NCI-H2029 (cell line): ENCODE measurements around the gene KIF3A.

Experiments used
- DNase-seq: peaks from one replicate; lab custom pipeline; 2025; lab: John Stamatoyannopoulos, UW

The KIF3A gene

DNA sequence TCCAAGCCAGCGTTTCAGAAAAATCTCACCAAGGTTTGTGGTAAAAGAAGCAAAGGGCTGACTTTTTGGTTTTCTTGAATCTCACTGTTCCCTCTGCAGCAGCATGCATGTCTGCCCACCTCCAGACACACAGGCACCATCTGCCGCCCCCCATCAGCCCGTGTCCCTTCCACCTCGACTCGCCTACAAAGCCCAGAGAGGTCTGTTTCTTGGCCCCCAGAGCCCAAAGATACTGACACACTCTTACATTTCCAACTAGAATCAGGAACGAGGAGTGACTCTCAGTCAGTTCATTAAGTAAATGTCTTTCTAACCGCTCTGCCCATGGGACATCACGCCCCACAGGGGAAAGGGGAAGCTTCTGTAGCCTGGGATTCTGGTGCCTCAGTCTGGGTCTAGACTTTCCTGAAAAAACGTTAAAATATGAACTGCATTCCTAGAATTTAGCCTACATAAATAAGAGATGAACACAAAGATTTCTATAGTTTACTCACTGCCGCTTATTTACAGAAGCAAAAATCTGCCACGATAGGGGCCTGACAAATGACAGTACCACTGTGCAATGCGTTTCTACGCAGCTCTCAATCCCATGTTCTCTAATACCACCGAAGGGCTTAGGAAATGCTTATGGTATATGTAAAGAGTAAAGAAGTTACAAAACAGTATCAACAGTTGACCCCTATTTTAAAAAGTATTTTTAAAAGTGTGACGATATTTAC is 59.5 kb downstream of the KIF3A start:
- no peak for DNase-seq

DNA sequence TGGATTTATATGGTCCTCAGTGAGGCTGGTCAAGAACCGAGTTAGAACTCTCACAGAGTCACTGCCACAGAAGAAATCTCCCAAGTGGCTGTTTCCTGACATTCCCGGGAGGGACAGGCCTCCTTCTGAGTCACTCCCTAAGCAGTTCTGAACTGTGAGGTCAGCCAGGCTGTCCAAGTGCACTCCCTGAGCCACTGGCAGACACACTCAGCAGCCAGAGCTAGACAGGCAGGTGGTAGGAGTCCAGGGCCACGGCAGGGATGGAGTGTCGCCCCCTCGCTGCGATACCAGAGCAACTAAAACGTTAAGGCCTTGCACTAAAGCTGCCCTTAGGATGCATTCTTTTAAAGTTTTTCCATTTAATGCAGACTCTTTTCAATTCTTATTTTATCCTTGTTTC is 60.2 kb downstream of the KIF3A start:
- DNase-seq, result no peak

DNA sequence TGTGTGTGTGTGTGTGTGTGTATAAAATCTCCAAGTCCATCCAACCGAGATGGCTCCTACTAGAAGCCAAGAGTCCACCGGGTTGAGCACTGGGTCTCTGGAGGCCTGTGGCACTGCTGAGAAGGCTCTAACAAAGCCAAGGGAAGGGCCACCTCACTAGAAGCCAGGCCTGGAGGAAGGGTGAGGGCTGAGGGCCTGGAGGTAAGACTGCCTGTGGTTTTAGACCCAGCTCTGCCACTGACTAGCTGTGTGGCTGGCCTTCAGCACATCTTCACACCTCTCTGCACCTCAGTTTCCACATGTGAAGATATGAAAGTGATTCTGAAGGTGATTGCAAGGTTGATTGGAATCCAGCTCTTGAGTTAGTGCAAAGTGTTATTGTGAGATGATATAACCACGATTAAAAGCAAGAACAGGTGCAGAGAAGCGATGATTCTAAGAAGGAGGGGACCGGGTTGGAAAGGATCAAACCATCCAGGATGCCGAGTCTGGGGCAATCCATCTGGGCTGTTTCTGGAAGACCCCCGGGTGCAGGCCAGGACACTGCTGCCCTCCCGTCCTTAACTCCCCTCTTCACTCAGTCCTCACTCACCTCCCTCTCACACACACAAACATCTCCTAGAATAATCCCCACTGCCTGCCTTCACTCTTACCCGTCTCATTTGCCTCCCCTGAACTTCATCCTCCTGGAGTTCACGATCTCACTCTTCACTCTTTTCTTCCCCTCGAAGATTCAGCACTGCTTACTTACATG is 61.2 kb downstream of the KIF3A start:
- DNase-seq, result no peak

DNA sequence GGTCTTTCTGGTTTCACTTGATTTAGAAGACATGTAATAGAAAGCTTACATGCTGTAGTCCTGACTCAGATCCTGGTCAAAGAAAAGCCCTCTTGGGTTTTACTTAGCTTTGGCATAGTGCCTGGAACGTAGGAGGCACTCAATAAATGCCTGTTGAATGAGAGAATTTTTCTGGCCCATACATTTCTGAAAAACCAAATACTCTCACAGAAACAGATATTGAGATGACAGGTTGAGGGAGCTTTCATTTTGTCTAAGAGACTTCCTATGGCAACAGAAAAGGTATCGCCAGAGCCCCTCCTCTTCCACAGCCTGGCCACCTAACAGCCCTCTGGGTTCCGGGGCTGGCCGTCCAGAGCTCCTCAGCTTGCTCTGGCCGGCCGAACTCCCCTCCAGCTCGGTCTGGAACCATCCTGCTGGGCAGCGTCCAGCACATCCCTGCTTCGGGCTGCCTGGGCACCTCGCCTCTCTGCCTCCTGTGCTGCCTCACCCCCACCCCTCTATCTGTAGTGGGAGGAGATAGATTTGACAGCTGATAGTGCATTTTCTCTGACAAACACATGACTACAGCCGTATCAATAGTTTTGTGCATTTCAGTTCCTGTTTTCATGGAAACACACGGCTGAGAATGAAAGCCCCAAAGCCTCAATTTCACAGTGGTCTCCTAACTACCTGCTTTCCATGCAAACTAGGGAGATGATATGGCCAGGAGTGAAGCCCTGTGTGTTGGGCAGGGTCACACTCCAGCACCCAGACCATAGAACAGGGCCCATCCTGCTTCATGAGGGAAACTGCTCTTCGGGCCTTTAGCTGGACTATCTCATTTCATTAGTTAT is 62.5 kb downstream of the KIF3A start:
- DNase-seq, result no peak

DNA sequence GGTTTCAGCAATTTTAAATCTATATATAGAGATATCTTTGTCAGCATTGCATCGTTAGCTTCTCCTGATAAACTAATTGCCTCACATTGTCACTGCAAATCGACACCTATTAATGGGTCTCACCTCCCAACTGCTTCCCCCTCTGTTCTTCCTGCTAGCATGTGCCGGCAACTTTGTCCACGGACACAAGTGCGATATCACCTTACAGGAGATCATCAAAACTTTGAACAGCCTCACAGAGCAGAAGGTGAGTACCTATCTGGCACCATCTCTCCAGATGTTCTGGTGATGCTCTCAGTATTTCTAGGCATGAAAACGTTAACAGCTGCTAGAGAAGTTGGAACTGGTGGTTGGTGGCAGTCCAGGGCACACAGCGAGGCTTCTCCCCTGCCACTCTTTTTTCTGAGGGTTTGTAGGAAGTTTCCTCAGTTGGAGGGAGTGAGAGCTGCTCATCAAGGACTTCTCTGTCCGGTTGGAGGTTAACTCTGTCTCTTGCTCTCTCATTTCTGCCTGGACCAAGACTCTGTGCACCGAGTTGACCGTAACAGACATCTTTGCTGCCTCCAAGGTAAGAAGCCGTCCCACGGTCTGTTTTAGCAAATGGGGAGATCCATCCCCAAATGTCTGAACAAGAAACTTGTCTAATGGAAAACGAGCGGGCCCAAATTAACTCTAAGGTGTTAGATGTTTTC is 63.3 kb downstream of the KIF3A start, which contains the start of gene IL4:
TSS of gene IL4 (plus strand) at position 51 of the 692 bp plus-strand sequence. CDS start at position 113, 62 bp downstream.
- DNase-seq, result no peak

DNA sequence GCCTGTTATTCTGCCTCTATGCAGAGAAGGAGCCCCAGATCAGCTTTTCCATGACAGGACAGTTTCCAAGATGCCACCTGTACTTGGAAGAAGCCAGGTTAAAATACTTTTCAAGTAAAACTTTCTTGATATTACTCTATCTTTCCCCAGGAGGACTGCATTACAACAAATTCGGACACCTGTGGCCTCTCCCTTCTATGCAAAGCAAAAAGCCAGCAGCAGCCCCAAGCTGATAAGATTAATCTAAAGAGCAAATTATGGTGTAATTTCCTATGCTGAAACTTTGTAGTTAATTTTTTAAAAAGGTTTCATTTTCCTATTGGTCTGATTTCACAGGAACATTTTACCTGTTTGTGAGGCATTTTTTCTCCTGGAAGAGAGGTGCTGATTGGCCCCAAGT is 63.9 kb downstream of the KIF3A start:
- DNase-seq, result no peak

DNA sequence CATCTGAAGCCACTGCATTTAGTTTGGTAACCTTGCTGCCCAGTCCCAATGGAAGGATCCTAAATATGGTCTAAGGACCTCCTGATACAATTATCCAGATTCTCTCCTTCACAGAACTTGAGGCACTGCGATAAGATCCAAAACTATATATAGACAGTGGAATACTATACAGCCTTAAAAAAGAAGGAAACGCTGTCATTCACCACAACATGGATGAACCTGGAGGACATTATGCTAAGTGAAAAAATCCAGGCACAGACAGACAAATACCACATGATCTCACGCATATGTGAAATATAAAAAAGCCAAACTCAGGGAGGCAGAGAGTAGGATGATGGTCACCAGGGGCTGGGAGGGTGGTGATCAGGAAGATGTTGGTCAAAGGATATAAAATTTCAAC is 66.3 kb downstream of the KIF3A start:
- no peak for DNase-seq

DNA sequence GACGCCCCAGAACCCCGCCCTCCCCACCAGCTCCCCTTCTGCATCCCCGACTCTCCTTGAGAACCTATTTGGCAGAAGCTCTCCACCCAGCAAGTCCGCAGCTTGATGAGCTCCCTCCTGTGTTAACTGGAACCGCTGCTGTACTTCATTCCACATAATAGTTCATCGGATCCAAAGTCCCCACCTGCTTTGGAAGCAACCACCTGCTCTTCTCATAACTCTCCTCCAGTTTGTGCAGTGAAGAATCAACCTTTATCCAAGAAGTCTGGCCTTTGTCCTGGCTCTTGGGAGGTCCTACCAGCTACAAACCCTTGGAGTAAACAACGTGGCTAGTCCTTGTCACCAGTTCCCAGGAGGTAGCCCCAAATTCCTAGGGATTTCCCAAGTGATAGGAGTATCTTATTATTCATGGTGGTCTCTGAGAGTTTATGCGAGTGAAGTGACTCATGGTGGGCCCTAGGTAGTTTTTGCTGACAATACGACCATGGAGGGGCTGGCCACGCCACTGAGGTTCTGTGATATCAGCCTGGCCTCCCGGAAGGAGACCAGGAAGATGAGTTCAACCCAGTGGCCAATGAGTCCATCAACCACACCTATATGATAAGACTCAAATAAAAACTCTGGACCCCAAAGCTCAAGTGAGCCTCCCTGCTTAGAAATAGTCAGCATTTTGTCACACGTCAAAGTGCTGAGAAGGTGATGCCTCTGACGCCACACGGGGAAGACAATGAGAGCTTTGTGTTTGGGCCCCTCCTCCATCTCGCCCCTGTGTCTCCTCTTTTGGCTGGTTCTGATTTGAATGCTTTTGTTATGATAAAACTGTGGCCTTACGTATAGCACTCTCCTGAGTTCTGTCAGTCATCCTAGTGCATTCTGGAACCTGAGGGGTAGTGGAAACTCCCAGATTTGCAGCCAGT is 67.1 kb downstream of the KIF3A start:
- DNase-seq, result no peak

DNA sequence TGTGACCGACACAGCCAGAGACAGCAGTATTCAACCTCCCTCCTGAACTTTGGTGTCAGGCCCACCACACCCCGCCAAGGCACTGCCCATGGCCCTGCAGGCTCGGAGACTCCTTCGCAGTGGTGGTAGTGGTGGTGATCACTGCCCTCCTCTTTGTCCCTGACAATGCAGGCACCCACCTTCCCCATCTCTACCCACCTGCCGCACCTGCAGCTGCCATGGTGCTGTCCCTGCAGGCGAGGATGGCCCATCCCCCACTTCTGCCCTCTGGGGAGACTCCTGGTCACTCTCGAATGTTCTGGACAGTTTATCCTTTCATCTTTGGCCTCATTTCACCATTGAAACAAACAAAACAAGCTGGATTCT is 67.9 kb downstream of the KIF3A start:
- no peak for DNase-seq

DNA sequence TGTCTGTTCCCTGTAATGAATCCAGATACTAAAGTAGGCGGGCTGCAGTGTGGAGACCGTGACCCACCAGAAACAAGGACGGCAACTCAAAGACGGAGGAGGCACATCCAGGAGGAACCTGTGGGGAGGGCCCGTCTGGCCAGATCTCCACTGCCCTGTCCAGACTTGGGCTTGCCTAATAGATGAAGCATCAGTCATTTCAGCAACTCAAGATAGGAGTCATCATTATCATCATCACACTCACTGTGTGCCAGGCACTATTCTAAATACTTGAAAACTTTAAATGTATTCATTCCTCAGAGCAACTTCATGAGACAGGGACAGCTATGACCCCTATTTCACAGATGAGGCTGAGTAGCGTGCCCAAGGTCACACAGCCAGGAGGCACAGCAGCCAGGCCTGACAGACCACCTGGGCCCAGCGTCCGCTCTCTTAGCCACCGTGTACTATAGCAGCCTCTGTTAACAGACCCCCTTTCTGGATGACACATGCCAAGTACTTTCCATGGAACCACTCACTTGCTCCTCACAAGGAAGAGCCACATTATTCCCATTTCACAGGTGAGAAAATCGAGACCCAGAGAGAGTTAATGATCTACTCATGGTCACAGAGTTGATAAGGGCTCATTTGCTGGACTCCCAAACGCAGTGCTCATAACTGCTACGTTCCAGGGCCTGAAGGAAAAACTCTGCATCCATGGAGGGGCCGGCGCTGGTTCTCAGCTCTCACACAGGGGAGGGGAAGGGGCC is 68.5 kb downstream of the KIF3A start:
- no peak for DNase-seq

DNA sequence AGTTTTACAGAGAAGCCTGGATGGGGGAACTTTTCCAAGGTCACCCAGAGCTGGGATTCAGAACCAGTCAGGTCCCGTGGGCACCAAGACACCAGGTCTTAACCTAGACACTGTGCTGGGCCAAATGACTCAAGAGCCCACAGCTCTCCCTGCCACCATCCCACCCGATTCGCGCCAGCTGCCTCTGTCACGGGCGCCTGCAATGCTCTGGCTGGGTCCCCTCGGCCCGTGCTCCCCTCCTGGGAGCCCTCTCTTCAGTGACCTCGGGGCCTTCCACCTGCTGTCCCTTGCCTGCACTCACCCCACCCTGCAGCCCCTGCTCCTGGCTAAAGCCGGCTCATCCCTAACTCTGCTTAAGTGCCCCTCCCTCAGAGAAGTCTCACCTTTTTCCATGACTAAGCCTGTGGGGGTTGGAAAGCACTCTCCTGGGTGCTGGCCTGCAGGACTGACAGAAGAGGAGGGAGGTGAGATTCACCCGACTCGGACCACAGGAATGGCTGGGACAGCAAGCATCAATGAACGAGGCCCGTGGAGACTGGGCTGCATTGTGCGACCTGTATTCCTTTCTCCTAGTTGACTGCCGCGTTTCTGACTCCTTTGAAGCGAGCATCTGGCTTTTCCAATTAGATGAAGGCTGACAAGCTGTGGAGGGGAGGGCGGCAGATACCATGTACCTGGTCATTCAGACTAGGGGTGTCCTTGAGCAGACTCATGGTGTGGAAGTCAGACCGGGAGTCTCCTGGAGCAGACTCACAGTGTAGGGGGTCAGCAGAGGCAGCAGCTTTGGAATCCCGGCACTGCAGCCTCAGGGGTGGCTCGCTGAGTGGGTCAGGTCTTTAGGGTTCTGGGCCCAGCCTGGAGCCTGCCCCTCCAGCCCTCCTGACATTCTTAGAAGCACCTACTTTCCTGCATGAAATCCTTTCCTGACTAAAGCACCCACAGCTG is 69.3 kb downstream of the KIF3A start:
- DNase-seq, result no peak

DNA sequence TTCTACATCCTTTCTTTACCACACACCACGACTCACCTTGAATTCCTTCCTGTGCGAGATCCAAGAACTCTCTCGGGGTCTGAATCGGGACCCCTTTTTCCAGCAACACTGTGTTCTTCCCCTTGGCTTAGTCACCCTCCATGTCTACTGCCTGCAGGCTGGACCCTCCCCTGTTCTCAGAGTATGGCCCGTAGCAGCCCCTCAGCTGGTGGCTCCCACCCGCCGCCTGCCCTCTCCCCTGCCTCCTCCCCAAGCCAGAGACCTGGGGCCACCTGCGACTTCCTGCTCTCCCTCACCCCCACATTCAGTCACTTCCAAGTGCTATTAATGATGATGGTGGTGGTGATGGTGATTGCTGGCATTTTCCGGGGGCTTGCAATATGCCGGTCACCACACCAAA is 70.0 kb downstream of the KIF3A start:
- no peak for DNase-seq

DNA sequence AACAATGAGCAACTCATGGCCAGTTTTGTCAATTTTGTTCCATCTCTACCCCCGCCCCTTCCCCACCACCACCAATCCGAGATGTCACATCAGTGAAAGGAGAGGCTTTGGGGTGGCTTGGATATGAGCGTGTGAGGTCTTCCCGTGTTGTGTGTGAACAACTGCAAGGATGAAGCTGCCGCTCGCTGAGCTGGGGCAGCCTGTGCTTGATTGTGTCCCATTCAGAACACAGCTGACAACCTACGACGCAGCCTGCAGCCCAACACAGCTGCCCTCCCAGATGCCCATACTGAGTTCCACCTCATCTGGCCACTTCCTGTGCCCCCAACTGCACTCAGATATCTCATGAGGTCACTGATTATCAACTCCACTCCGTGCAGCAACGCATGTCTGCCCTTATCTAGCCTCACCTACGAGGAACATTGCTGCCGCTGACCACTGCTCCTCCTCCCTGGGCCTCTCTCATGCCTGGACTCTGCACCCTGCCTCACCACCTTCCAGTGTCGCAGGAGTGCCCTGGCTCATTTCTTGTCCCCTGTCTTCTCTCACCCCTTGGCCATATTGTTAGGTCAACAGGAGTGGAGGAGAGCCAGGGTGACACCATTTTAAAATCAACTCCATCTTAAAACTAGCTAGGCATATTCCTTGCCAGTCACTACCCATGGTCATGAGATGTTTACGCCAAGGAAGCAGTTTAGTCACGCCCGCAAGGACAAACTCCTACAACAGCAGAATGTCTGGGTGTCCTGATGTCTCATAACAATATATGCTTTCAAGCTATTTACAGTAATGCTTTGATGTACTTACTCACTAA is 70.8 kb downstream of the KIF3A start:
- DNase-seq, result no peak

DNA sequence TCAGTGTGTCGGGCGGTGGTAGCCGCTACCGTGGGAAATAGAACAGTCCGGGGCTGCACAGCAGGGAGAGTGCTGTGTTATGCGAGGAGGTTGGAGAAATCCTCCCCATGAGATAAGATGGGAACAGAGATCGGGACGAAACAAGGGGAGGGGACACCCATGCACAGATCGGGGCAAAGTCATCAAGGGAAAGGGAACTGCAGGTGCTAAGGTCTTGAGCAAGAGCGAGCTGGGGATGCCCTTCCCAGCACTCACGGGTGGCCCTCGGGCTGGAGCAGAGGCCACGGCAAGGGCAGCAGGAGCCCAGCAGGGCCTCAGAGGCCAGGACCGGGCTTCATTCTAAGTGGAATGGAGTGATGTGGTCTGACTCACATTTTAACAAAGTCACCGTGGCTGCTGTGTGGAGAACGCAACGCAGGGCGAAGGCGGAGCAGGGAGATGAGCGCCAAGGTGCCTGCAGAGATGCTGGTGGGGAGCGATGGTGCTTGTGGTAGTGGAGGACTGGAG is 71.7 kb downstream of the KIF3A start:
- DNase-seq, result no peak

DNA sequence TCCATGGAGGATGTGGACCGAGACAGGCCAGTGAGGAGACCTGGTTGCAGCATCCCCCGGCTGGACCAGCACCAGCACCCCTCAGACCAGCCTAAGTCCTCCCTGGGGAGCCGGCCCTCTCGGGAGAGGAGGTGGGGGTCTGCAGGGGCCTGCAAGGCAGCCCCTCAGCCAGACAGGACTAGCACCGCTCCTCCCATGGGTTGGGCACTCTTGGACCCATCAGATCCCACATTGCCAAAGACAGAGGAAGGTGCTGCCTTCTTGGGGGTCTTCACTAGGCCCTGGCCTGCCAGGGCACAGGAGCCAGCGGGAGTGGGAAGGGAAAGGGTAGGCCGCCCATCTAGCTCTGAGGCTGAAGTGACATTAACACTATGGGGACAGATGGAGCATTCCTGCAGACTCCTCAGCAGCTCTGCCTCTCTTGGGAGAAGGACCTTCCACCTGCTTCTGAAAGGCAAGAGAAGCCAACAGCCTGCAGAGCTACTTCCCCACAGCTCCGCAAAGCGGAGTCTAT is 72.6 kb downstream of the KIF3A start:
- DNase-seq, result no peak

DNA sequence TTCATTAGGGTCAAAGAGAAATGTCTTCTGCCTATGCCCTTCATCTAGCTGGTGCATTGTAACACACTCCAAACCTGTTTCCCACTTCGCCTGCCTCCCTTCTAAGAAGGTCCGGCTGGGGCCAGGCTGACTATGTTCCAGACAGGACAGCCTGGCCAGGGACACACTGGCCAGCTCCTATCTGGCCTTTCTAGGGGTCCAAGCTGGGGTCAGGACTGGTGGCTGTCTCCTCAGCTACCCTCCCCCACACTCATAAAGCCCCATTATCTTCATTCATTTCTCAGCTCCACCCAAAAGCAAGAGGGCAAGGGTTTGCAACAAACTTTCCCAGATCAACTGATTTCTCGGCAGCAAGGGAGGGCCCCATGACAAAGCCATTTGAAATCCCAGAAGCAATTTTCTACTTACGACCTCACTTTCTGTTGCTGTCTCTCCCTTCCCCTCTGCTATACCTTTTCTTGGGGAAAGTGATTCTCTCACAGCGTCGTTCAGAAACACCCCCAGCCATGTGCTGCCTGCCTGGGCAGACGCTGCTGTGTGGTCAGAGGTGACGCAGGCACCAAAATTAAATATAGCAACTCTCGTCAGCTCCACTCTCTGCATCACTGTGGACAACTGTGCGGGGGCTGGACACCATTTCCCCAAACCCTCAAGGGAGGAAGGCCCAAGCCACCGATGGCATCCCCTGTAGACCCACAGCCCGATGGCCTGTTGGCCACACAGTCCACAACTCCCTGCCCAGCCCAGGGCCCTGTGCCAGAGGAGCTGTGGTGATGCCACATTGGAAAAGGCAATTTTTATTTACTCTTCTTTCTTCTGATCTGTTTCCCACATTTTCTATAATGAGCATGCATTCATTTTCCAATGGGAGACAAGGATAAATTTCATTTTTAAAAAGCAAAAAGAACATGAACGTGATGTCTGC is 73.3 kb downstream of the KIF3A start:
- DNase-seq, result no peak
